Activated T-cell treated with anti-CD3 and anti-CD28 coated beads, Interleukin-2, amount 50 U/mL, for 24 hours (primary cell): ENCODE data around the gene THOC5.
"Not testable (repeated sequence)": the region's sequence is repeated elsewhere in the genome, so short reads cannot be mapped to it uniquely, and the experiment has no call there.

Source experiments
- DNase-seq: peaks from one replicate; pipeline ENCODE4 v3.0.0-alpha.2; 2020
- H3K27ac Mint-ChIP-seq: 2 replicates; pipeline ENCODE4 v1.8.0; 2020; ENCODE audit warnings: mild to moderate bottlenecking, mixed read lengths
- H3K27me3 Mint-ChIP-seq: 2 replicates; pipeline ENCODE4 v1.8.0; 2020; ENCODE audit warnings: mixed read lengths
- H3K36me3 Mint-ChIP-seq: 2 replicates; pipeline ENCODE4 v1.8.0; 2020; ENCODE audit warnings: low read depth, mixed read lengths
- H3K4me1 Mint-ChIP-seq: 2 replicates; pipeline ENCODE4 v1.8.0; 2020; ENCODE audit warnings: low read depth, mixed read lengths
- H3K4me3 Mint-ChIP-seq: 2 replicates; pipeline ENCODE4 v1.8.0; 2020; ENCODE audit warnings: mild to moderate bottlenecking, moderate library complexity, mixed read lengths
- H3K9me3 Mint-ChIP-seq: 2 replicates; pipeline ENCODE4 v1.8.0; 2020; ENCODE audit warnings: mixed read lengths

THOC5 gene

DNA sequence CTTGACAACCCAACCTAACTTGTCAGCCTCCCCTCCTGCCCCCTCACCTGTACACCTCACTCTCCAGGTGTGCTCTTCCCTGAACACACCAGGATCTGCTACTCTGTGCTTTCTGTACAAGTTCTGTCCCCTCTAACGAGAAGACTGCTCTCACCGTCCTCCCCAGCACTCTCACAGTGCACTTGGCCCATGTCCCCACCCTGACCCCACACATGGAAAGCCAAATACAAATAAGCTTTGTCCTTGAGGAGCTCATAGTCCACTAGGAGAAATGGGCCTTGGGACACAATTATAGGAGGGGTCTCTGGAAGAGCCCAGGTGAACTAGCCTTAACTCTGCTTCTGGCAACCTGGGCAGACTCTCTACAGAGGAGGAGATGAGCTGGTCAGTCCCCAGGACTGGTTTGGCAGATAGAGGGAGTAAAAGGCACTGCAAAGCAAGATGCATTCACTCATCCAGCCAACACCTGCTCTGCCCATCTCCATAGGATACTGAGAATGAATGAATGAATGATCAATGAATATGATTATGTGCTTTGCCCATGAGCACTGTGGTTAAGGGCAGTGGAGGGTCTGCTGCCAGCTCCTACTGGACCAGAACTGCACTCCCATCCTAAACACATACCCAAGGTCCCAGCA, 17.5 kb upstream of the THOC5 start:
- Mint-ChIP-seq H3K9me3 (no peaks in the 10 kb centered on the region), H3K36me3 (peaks cover 21% of the 10 kb centered on the region), H3K27ac (no peak overlapping the region), H3K27me3 (no peaks in the 10 kb centered on the region), H3K4me1 (no peaks in the 10 kb centered on the region), H3K4me3 (no peak overlapping the region)
- DNase-seq = no peak

DNA sequence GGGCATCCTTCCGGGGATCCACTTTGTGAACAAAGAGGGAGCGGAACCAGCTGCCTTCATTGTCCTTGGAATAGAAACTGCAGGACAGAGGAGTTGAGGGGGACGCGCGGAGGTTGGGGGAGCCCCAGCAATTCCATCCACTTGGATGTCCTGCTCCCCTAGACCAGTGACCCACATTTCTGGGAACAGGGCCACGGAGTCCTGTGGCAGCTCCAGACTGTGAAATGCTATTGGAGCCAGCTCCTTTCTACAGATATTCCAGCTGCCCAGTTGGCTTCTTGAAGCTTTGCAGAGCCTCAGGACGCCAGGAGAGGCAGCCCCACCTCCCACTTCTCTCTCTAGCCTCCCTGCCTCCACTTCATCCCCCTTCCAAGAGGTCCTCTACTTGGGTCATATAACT, 16.9 kb upstream of the THOC5 start:
- Mint-ChIP-seq H3K36me3 (peaks cover 21% of the 10 kb centered on the region), H3K9me3 (no peaks in the 10 kb centered on the region), H3K4me1 (no peaks in the 10 kb centered on the region), H3K4me3 (no peak overlapping the region), H3K27me3 (no peaks in the 10 kb centered on the region), H3K27ac (no peak overlapping the region)
- DNase-seq = no peak

DNA sequence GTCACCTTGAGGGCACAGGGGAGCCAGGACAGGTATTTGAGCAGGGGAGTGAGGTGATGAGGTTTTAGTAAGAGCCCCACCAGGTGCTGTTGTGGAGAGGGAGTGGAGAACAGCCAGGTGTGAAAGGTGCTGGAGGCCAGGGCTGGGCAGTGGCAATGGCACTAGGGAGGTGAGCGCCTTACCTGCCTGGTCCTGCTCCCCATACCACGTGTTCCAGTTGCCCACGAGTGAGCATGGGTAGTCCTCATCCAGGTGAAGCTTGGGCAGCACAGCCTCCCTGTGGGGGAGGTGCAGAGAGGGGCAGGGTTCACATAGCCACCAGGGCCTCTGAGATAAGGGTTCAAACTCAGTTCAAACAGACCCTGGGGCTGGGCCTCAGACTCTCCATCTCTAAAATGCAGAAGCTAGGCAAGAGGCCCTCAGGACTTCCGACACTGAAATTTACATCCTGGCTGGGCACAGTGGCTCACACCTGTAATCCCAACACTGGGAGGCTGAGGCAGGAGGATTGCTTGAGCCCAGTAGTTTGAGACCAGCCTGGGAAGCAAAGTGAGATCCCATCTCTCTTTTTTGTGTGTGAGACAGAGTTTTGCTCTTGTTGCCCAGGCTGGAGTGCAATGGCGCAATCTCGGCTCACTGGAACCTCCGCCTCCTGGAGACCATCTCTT, 15.6 kb upstream of the THOC5 start:
- Mint-ChIP-seq H3K27me3 (no peaks in the 10 kb centered on the region), H3K27ac (no peak overlapping the region), H3K9me3 (no peaks in the 10 kb centered on the region)

DNA sequence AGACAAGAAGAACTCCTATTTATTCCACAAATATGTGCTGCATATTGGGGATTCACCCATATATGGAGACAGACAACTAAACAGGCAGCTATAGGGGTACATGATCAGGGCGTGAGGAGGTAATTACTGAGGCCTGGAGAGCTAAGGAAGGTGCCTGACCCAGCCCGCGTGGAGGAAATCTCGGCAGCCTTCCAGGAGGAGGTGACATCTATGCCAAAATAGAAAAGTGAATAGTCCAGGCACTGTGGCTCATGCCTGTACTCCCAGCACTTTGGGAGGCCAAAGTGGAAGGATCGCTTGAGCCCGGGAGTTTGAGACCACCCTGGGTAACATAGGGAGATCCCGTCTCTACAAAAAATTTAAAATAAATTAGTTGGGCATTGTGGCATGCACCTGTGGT, 13.8 kb upstream of the THOC5 start:
- Mint-ChIP-seq H3K4me1 (no peaks in the 10 kb centered on the region), H3K27ac (no peak overlapping the region), H3K36me3 (peaks cover 31% of the 10 kb centered on the region), H3K4me3 (no peak overlapping the region), H3K9me3 (no peaks in the 10 kb centered on the region), H3K27me3 (no peaks in the 10 kb centered on the region)
- DNase-seq = no peak

More for the DNA sequence above, 15.6 kb upstream of the THOC5 start:
- Mint-ChIP-seq H3K36me3 (peaks cover 22% of the 10 kb centered on the region), H3K4me1 (no peaks in the 10 kb centered on the region), H3K4me3 (no peak overlapping the region)
- no peak for DNase-seq

DNA sequence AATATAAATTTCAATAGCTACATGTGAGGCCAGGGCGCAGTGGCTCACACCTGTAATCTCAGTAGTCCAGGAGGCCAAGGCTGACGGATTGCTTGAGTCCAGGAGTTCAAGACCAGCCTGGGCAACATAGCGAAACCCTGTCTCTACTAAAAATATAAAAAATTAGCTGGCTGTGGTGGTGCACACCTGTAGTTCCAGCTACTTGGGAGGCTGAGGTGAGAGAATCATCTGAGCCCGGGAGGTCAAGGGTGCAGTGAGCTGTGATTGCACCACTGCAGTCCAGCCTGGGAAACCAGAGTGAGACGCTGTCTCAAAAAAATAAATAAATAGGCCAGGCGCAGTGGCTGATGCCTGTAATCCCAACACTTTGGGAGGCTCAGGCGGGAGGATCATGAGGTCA, 13.0 kb upstream of the THOC5 start:
- DNase-seq, H3K27me3 Mint-ChIP-seq, H3K27ac Mint-ChIP-seq, H3K9me3 Mint-ChIP-seq, H3K4me3 Mint-ChIP-seq, H3K4me1 Mint-ChIP-seq: not testable (repeated sequence)
- H3K36me3 Mint-ChIP-seq = peaks cover 38% of the 10 kb centered on the region

DNA sequence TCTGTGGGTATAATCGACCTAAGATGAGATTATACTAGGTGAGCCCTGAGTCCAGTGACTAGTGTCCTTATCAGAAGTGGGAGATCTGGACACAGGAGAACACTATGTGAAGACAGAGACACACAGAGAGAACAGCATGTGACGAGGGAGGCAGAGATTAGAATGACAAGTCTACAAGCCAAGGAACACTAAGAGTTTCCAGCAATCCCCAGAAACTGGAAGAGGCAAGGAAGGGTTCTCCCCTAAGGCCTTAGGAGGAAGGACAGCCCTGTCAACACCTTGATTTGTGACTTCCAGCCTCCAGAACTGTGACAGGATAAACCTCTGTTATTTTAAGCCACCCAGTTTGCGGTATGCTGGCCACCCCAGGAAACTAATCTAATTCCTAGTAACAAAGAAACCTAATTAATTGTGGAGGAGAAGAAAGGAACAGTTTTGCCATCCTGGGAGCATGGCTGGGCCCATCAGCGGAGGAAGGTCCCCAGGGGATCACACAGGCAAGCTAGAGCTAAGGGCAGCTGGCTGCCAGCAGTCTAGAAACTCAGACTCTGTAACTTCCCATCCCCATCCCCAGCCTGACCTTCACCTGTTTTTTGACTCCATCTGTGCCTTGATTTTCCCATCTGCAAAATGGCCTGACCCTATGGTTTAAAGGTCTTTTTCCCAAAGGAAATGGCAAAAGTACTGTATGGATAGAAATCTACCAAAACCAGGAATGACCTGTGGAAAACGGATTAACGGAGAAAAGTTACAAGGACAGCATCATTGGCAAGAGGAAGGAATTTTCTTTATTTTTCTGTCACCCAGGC, 10.3 kb upstream of the THOC5 start:
- no peak for DNase-seq
- H3K9me3 Mint-ChIP-seq = no peaks in the 10 kb centered on the region
- H3K4me3 Mint-ChIP-seq = no peak overlapping the region
- H3K36me3 Mint-ChIP-seq = peaks cover 53% of the 10 kb centered on the region
- H3K4me1 Mint-ChIP-seq = no peaks in the 10 kb centered on the region
- H3K27me3 Mint-ChIP-seq = no peaks in the 10 kb centered on the region
- no peak overlapping the region for H3K27ac Mint-ChIP-seq

DNA sequence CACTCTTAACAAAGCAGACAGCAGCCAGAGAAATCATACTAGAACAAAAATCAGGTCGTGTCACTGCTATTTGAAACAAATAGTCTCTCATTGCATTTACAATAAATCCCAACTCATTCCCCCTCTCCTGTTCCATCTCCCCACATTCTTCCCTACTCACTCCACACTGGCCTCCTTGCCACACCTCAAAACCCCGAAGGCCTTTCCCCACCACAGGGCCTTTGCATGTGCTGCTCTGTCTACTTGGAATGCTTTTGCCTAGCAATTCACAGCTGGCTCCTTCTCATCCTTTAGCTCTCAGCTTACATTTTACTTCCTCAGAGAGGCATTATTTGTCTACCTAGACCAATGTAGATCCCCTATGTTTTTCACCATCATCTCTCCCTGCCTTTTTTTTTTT, 6.3 kb upstream of the THOC5 start:
- Mint-ChIP-seq H3K36me3 (peaks cover 71% of the 10 kb centered on the region), H3K27me3 (no peaks in the 10 kb centered on the region), H3K27ac (no peak overlapping the region), H3K9me3 (no peaks in the 10 kb centered on the region), H3K4me3 (no peak overlapping the region), H3K4me1 (peaks cover under 1% of the 10 kb centered on the region)
- no peak for DNase-seq

DNA sequence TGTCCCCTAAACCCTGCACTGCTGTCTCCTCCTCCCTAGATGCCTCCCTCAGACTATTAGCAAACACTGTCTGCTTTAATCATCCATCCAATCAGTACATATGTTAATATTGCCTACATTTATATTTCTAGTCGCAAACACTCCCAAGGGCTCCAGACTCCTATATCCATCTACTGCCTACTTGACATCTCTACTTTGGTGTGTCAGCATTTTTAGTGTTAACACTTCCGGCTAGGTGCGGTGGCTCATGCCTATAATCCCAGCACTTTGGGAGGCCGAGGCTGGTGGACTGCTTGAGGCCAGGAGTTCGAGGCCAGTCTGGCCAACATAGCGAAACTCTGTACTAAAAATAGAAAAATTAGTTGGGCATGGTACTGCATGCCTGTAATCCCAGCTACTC, 5.5 kb upstream of the THOC5 start:
- no peaks in the 10 kb centered on the region for H3K9me3 Mint-ChIP-seq
- peaks cover 4% of the 10 kb centered on the region for H3K4me1 Mint-ChIP-seq
- peaks cover 71% of the 10 kb centered on the region for H3K36me3 Mint-ChIP-seq
- no peaks in the 10 kb centered on the region for H3K27me3 Mint-ChIP-seq
- H3K27ac Mint-ChIP-seq = no peak overlapping the region
- no peak overlapping the region for H3K4me3 Mint-ChIP-seq
- DNase-seq = no peak

DNA sequence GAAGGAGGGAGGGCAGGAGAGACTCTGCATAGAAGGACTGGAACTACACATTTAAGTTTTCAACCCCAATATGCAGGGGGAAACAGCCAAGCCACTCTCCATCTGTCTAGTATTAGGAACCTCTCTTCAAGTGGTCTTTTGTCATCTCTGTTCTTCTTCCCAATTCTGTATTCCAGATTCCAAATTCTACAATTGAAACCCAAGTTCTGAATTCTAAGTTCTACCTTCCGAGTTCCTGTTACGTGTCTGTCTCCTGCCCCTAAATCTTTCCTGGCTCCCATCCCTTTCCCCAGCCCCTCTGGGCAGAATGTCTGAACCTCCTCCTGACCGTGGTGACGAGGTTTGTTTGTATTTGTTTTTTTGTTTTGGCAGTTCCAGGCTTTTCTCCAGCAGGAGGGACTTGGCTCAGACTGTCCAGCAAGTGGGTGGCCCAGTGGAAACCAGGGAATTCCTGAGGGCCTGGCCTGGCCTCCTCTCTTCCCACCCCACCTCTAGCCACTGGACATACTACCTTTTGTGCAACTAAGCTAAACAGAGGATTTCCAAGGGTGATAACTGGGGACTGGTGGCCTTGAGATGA, 1.6 kb upstream of the THOC5 start:
- DNase-seq = no peak
- Mint-ChIP-seq H3K36me3 (peaks cover 72% of the 10 kb centered on the region), H3K4me1 (peaks cover 22% of the 10 kb centered on the region), H3K27ac (peak overlapping the region; percentile 98), H3K27me3 (no peaks in the 10 kb centered on the region), H3K9me3 (no peaks in the 10 kb centered on the region), H3K4me3 (peak overlapping the region; percentile 96)

DNA sequence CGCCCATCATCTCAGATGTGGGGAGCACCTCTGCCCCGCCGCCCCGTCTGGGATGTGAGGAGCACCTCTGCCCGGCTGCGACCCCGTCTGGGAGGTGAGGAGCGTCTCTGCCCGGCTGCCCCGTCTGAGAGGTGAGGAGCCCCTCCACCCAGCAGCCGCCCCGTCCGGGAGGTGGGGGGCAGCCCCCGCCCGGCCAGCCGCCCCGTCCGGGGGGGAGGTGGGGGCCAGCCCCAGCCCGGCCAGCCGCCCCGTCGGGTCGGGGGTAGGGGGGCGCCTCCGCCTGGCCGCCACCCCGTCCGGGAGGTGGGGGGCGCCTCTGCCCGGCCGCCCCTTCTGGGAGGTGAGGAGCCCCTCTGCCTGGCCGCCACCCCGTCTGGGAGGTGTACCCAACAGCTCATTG, 1.2 kb downstream of the THOC5 start:
- Mint-ChIP-seq H3K4me1 (peaks cover 31% of the 10 kb centered on the region), H3K27ac (peak overlapping the region; percentile 98), H3K4me3 (peak overlapping the region; percentile 96), H3K36me3 (peaks cover 74% of the 10 kb centered on the region)
- H3K9me3 Mint-ChIP-seq, DNase-seq, H3K27me3 Mint-ChIP-seq: not testable (repeated sequence)

DNA sequence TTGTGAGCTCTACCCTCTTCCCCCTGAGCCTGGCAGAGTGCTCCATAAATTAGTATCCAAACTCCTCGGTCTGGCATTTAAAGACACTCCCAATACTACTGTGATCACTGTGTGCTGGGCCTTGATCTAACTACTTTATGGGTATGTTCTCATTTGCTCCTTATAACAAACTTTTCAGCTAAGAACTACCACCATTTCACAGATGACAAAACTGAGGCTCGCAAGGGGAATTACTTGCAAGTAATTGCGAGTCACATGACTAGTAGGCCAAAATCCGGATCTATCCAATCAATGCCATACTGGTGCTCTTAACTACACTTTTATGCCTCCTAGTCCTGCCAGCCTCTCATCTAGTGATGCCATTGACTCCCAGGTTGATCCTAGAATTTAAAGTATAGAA, 3.6 kb downstream of the THOC5 start:
- peaks cover 31% of the 10 kb centered on the region for H3K4me1 Mint-ChIP-seq
- no peak for DNase-seq
- H3K4me3 Mint-ChIP-seq = no peak overlapping the region
- no peaks in the 10 kb centered on the region for H3K27me3 Mint-ChIP-seq
- no peak overlapping the region for H3K27ac Mint-ChIP-seq
- no peaks in the 10 kb centered on the region for H3K9me3 Mint-ChIP-seq
- peaks cover 76% of the 10 kb centered on the region for H3K36me3 Mint-ChIP-seq

DNA sequence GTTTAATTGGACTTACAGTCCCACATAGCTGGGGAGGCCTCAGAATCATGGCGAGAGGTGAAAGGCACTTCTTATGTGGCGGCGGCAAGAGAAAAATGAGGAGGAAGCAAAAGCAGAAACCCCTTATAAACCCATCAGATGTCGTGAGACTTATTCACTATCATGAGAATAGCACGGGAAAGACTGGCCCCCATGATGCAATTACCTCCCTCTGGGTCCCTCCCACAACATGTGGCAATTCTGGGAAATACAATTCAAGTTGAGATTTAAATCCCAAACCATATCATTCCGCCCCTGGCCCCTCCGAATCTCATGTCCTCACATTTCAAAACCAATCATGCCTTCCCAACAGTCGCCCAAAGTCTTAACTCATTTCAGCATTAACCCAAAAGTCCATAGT, 8.5 kb downstream of the THOC5 start:
- peak overlapping the region; percentile 60 for H3K27ac Mint-ChIP-seq

DNA sequence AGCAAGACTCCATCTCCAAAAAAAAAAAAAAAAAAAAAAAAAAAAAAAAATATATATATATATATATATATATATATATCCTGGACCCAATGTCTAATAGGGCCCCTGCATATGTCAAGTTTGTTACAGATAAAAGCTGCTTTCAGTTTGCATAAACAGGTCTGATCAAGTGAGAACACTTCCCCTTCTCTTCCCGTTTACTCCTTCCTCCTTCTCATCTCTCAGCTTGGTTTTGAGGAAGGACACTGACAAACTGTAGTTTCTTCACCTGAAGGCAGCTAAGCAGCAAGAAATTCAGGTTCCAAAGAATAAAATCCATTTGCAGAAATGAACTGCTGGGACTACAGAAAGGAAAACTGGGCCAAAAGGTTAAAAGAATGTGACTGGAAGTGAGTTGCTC, 11.7 kb downstream of the THOC5 start:
- H3K4me3 Mint-ChIP-seq = no peak overlapping the region
- peaks cover 1% of the 10 kb centered on the region for H3K4me1 Mint-ChIP-seq
- H3K36me3 Mint-ChIP-seq = peaks cover 86% of the 10 kb centered on the region
- no peak overlapping the region for H3K27ac Mint-ChIP-seq
- H3K9me3 Mint-ChIP-seq = no peaks in the 10 kb centered on the region
- DNase-seq = no peak
- no peaks in the 10 kb centered on the region for H3K27me3 Mint-ChIP-seq

More for the DNA sequence above, 8.5 kb downstream of the THOC5 start:
- H3K4me1 Mint-ChIP-seq, H3K4me3 Mint-ChIP-seq, H3K27me3 Mint-ChIP-seq, DNase-seq, H3K9me3 Mint-ChIP-seq: not testable (repeated sequence)
- peaks cover 89% of the 10 kb centered on the region for H3K36me3 Mint-ChIP-seq

DNA sequence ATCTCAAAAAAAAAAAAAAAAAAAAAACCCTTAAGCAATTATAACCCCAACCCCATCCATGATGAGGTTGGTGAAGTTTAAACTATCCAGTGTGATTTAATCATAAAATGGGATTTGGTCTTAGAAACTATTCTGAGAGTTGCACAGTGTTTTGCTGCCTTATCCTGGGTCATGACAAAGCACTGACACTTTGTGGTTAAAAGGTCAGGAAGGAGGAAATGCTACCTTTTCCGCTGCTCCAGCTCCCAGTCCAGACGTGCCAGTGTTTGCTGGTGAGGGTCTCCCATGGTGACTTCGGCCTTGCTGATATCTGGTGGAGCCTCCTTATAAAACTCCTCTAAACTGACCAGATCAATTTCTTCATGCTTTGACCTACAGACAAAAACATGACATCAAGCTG, 14.5 kb downstream of the THOC5 start:
- Mint-ChIP-seq H3K4me3 (no peak overlapping the region), H3K27me3 (no peaks in the 10 kb centered on the region), H3K9me3 (no peaks in the 10 kb centered on the region), H3K36me3 (peaks cover 92% of the 10 kb centered on the region), H3K27ac (no peak overlapping the region), H3K4me1 (no peaks in the 10 kb centered on the region)
- DNase-seq = no peak

DNA sequence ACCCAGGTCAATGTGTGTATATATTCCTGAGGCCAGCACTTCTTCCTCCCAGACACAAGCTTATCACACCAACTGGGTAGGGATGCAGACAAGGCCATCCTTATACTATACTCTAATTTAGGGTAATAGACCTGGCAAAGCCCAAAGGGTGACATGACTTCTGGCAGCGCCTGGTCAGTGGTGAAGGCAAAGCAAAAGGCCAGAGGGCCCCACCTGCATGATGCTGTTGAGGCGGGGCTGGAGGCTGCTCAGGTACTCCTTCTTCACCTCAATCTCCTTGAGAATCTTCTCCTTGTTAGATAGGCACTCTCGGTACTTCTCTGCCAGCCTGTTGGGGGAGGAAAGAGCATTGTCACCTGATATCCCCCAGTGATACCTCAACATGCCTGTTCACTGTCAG, 17.1 kb downstream of the THOC5 start:
- no peak for DNase-seq
- Mint-ChIP-seq H3K27ac (no peak overlapping the region), H3K9me3 (no peaks in the 10 kb centered on the region), H3K4me3 (no peak overlapping the region), H3K27me3 (no peaks in the 10 kb centered on the region), H3K36me3 (peaks cover 91% of the 10 kb centered on the region), H3K4me1 (no peaks in the 10 kb centered on the region)
